ENCODE results near the gene CSN1S1. TPM values are rescaled to one million over a fixed set of nuclear protein-coding genes. Genes with fewer than 3 reads are reported as not detected.

Gene CSN1S1
- total RNA-seq, 1 donor from 2014 or later, result not detected

DNA sequence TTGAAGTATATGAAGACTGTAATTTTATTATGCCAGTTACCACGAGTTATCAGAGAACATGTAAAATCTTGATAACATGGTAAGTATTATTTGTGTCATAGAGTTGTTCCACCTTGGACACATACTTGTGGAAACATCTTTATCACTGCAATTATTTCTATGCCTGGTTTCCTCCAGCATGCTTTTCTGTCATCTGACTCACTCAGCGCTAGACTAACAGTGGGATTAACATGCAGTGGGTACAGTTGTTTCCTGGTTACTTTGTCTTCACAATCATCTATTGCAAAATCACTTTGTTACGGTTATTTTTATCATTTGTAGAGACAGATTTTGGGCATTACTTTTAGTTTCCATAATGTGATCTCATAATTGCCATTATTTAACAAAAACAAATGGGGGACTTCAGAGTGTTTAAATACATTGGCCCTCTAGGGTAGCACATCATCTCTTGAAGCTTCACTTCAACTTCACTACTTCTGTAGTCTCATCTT, 64.7 kb downstream of the CSN1S1 start, which contains the start of gene STATH:
Gene STATH, plus strand, starts transcription at position 441 of the 491 bp plus-strand sequence. CDS start 2,472 bp downstream, outside the sequence.
- Mint-ChIP-seq H3K4me3 (no peak within 1 kb of the TSS), H3K9me3 (no peaks in the 10 kb centered on the region), H3K4me1 (no peaks in the 10 kb centered on the region), H3K27ac (no peak within 1 kb of the TSS), H3K27me3 (ENCODE audit: low read depth) (no peaks in the 10 kb centered on the region), H3K36me3 (no peaks in the 10 kb centered on the region)
- TF ChIP-seq, protein P1, sequence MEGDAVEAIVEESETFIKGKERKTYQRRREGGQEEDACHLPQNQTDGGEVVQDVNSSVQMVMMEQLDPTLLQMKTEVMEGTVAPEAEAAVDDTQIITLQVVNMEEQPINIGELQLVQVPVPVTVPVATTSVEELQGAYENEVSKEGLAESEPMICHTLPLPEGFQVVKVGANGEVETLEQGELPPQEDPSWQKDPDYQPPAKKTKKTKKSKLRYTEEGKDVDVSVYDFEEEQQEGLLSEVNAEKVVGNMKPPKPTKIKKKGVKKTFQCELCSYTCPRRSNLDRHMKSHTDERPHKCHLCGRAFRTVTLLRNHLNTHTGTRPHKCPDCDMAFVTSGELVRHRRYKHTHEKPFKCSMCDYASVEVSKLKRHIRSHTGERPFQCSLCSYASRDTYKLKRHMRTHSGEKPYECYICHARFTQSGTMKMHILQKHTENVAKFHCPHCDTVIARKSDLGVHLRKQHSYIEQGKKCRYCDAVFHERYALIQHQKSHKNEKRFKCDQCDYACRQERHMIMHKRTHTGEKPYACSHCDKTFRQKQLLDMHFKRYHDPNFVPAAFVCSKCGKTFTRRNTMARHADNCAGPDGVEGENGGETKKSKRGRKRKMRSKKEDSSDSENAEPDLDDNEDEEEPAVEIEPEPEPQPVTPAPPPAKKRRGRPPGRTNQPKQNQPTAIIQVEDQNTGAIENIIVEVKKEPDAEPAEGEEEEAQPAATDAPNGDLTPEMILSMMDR (IDR thresholded peaks at IDR 0.05; ENCODE audit: unreplicated experiment), result no peak
- DNase-seq (ENCODE audit: low spot score in 2 of 2, unreplicated experiment in 2 of 2), result no peak

Other genes starting within 250 kb of the CSN1S1 start
- gene SULT1B1, start 170.4 kb upstream of the CSN1S1 start, total RNA-seq, result 0.34 to 0.51 TPM (median 0.38 TPM) in 3 replicates
- 118 to 122 TPM (median 121 TPM) in 3 replicates for gene SULT1E1, start 70.9 kb upstream of the CSN1S1 start, total RNA-seq
- not detected in 3 replicates for gene CSN2, start 34.7 kb downstream of the CSN1S1 start, total RNA-seq
- not detected in 3 replicates for gene STATH, start 64.9 kb downstream of the CSN1S1 start, total RNA-seq
- not detected in 3 replicates for gene HTN3, start 97.4 kb downstream of the CSN1S1 start, total RNA-seq
- not detected in 3 replicates for gene HTN1, start 119.4 kb downstream of the CSN1S1 start, total RNA-seq
- not detected in 3 replicates for gene PRR27, start 223.2 kb downstream of the CSN1S1 start, total RNA-seq